ENCODE measurements around the gene SORT1.

DNA sequence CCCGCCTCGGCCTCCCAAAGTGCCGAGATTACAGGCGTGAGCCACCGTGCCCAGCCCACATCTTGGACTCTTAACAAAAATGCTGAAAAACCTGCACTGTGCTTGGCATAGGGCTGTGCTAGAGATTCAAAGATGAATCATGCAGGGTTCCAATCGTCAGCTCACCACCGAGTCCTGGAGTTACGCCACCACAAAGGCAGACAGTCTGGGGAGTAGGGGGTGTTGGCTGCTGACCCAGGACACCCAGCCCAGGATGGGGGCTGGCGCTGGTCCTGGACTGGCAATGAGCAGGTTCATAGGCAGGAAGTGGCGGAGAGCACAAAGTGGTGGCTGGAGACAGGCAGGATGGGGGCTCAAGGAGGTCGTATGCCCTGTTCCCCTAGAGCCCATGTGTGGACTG lies 130.8 kb downstream of the SORT1 start:
- TF ChIP-seq, protein P1, sequence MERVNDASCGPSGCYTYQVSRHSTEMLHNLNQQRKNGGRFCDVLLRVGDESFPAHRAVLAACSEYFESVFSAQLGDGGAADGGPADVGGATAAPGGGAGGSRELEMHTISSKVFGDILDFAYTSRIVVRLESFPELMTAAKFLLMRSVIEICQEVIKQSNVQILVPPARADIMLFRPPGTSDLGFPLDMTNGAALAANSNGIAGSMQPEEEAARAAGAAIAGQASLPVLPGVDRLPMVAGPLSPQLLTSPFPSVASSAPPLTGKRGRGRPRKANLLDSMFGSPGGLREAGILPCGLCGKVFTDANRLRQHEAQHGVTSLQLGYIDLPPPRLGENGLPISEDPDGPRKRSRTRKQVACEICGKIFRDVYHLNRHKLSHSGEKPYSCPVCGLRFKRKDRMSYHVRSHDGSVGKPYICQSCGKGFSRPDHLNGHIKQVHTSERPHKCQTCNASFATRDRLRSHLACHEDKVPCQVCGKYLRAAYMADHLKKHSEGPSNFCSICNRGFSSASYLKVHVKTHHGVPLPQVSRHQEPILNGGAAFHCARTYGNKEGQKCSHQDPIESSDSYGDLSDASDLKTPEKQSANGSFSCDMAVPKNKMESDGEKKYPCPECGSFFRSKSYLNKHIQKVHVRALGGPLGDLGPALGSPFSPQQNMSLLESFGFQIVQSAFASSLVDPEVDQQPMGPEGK (CRISPR knock-in tag; IDR thresholded peaks at IDR 0.05; ENCODE audit: borderline replicate concordance), result no peak
- TF ChIP-seq ESRRG (CRISPR knock-in tag; IDR thresholded peaks at IDR 0.05), result no peak
- no peak for TF ChIP-seq OSR1 (CRISPR knock-in tag; IDR thresholded peaks at IDR 0.05)
- TF ChIP-seq BACH2 (CRISPR knock-in tag; IDR thresholded peaks at IDR 0.05; ENCODE audit: borderline replicate concordance), result no peak
- TF ChIP-seq, protein P2, sequence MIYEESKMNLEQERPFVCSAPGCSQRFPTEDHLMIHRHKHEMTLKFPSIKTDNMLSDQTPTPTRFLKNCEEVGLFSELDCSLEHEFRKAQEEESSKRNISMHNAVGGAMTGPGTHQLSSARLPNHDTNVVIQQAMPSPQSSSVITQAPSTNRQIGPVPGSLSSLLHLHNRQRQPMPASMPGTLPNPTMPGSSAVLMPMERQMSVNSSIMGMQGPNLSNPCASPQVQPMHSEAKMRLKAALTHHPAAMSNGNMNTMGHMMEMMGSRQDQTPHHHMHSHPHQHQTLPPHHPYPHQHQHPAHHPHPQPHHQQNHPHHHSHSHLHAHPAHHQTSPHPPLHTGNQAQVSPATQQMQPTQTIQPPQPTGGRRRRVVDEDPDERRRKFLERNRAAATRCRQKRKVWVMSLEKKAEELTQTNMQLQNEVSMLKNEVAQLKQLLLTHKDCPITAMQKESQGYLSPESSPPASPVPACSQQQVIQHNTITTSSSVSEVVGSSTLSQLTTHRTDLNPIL (CRISPR knock-in tag; IDR thresholded peaks at IDR 0.05; ENCODE audit: low read depth), result no peak
- TF ChIP-seq ZFP30 (CRISPR knock-in tag; IDR thresholded peaks at IDR 0.05), result no peak
- TF ChIP-seq CSDC2 (CRISPR knock-in tag; IDR thresholded peaks at IDR 0.05), result no peak
- TF ChIP-seq, protein P3, sequence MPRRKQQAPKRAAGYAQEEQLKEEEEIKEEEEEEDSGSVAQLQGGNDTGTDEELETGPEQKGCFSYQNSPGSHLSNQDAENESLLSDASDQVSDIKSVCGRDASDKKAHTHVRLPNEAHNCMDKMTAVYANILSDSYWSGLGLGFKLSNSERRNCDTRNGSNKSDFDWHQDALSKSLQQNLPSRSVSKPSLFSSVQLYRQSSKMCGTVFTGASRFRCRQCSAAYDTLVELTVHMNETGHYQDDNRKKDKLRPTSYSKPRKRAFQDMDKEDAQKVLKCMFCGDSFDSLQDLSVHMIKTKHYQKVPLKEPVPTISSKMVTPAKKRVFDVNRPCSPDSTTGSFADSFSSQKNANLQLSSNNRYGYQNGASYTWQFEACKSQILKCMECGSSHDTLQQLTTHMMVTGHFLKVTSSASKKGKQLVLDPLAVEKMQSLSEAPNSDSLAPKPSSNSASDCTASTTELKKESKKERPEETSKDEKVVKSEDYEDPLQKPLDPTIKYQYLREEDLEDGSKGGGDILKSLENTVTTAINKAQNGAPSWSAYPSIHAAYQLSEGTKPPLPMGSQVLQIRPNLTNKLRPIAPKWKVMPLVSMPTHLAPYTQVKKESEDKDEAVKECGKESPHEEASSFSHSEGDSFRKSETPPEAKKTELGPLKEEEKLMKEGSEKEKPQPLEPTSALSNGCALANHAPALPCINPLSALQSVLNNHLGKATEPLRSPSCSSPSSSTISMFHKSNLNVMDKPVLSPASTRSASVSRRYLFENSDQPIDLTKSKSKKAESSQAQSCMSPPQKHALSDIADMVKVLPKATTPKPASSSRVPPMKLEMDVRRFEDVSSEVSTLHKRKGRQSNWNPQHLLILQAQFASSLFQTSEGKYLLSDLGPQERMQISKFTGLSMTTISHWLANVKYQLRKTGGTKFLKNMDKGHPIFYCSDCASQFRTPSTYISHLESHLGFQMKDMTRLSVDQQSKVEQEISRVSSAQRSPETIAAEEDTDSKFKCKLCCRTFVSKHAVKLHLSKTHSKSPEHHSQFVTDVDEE (CRISPR knock-in tag; IDR thresholded peaks at IDR 0.05), result no peak
- no peak for TF ChIP-seq ZFP3 (CRISPR knock-in tag; IDR thresholded peaks at IDR 0.05)

All from SK-N-SH treated with all-trans-retinoic acid at 6 μM for 48 hours (cell line).